ENCODE results near the gene COMT. TPM values are rescaled to one million over a fixed set of nuclear protein-coding genes. Genes with fewer than 3 reads are reported as not detected.

The COMT gene
- total RNA-seq, 1 donor from 2014 or later: 186 TPM

- H3K27ac Mint-ChIP-seq (ENCODE audit: unreplicated experiment): no peak overlapping the region
Observed at GRCh38 chr22:19910180-19910744, 31.3 kb upstream of the COMT start.

GRCh38 chr22:19911540-19912270, 29.9 kb upstream of the COMT start:
- no peak overlapping the region for H3K27ac Mint-ChIP-seq (ENCODE audit: unreplicated experiment)
- TF ChIP-seq CTCF (IDR thresholded peaks at IDR 0.05): no peak
- H3K4me3 Mint-ChIP-seq (ENCODE audit: unreplicated experiment): no peak overlapping the region
- no peaks in the 10 kb centered on the region for H3K27me3 Mint-ChIP-seq (ENCODE audit: low read depth)
- DNase-seq (ENCODE audit: low spot score): no peak
- no peaks in the 10 kb centered on the region for H3K4me1 Mint-ChIP-seq (ENCODE audit: low read depth)
- peaks cover 25% of the 10 kb centered on the region for H3K36me3 Mint-ChIP-seq (ENCODE audit: low read depth)
- no peaks in the 10 kb centered on the region for H3K9me3 Mint-ChIP-seq (ENCODE audit: low read depth)

More at GRCh38 chr22:19910180-19910744, 31.3 kb upstream of the COMT start:
- Mint-ChIP-seq H3K4me1 (ENCODE audit: low read depth) (peaks cover 8% of the 10 kb centered on the region), H3K9me3 (ENCODE audit: low read depth) (no peaks in the 10 kb centered on the region), H3K4me3 (ENCODE audit: unreplicated experiment) (no peak overlapping the region), H3K27me3 (ENCODE audit: low read depth) (no peaks in the 10 kb centered on the region), H3K36me3 (ENCODE audit: low read depth) (peaks cover 20% of the 10 kb centered on the region)
- no peak for DNase-seq (ENCODE audit: low spot score)
- peak; percentile 12 for TF ChIP-seq CTCF (IDR thresholded peaks at IDR 0.05)

- H3K36me3 Mint-ChIP-seq (ENCODE audit: low read depth): peaks cover 27% of the 10 kb centered on the region
- H3K9me3 Mint-ChIP-seq (ENCODE audit: low read depth): no peaks in the 10 kb centered on the region
- H3K27me3 Mint-ChIP-seq (ENCODE audit: low read depth): no peaks in the 10 kb centered on the region
- H3K4me1 Mint-ChIP-seq (ENCODE audit: low read depth): no peaks in the 10 kb centered on the region
- H3K27ac Mint-ChIP-seq (ENCODE audit: unreplicated experiment): no peak overlapping the region
- DNase-seq (ENCODE audit: low spot score): no peak
- no peak overlapping the region for H3K4me3 Mint-ChIP-seq (ENCODE audit: unreplicated experiment)
- TF ChIP-seq CTCF (IDR thresholded peaks at IDR 0.05): no peak
Observed at GRCh38 chr22:19912271-19912999, 29.1 kb upstream of the COMT start.

- no peaks in the 10 kb centered on the region for H3K27me3 Mint-ChIP-seq (ENCODE audit: low read depth)
- DNase-seq (ENCODE audit: low spot score): no peak
- TF ChIP-seq CTCF (IDR thresholded peaks at IDR 0.05): no peak
- no peak overlapping the region for H3K4me3 Mint-ChIP-seq (ENCODE audit: unreplicated experiment)
- H3K27ac Mint-ChIP-seq (ENCODE audit: unreplicated experiment): no peak overlapping the region
- no peaks in the 10 kb centered on the region for H3K4me1 Mint-ChIP-seq (ENCODE audit: low read depth)
- H3K36me3 Mint-ChIP-seq (ENCODE audit: low read depth): peaks cover 28% of the 10 kb centered on the region
- H3K9me3 Mint-ChIP-seq (ENCODE audit: low read depth): no peaks in the 10 kb centered on the region
Observed at GRCh38 chr22:19913337-19913936, 28.1 kb upstream of the COMT start.

All from chondrocyte (in vitro differentiated cells).